Stimulated activated CD4-positive, alpha-beta T cell treated with anti-CD3 and anti-CD28 coated beads, Interleukin-15, amount 100 ng/mL, for 1 hour (primary cell): ENCODE measurements around the gene NSUN6.
"Not testable (repeated sequence)": the region's sequence is repeated elsewhere in the genome, so short reads cannot be mapped to it uniquely, and the experiment has no call there.

Experiments used
- DNase-seq, 2 donors: peaks; one replicate each; pipeline ENCODE4 v3.0.0-alpha.2; 2020; ENCODE audit warnings: low read depth in 1 of 2, low spot score in 1 of 2

The NSUN6 gene

DNA sequence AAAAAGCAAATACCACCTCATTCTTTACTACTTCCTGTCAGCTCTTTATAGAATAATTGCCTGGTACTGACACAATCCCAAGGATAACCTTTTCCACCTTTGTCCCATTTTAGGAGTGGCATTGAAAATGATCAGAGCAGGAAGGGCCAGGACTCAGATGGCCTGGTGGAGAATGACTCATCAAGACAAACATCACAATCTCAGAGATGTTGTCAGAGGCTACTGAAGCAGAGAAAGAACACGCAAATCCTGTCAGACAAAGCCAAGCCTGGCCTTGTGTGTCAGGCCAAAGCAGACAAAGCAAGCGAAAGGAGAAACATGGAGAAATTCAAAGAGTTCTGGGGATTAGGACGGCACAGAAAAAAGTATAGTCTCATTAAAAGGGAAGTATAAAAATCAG, 40.9 kb downstream of the NSUN6 start:
- DNase-seq: no peak

DNA sequence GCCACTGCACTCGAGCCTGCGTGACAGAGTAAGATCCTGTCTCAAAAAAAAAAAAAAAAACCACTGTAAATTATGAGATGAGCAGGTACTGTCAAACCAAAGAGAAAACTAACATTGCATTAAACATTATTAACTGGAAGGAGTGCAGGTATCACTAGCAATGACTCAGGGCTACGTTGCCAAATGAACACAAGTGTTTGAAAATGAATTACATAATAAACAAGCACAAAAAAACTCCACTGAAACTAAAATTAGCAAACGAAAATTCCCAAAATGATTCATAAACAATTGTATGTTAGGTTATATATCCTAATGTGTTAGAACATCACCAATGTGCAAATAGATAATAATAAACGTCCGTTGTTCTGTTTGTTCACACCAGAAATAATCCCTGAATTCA, 42.8 kb downstream of the NSUN6 start:
- DNase-seq: no peak

DNA sequence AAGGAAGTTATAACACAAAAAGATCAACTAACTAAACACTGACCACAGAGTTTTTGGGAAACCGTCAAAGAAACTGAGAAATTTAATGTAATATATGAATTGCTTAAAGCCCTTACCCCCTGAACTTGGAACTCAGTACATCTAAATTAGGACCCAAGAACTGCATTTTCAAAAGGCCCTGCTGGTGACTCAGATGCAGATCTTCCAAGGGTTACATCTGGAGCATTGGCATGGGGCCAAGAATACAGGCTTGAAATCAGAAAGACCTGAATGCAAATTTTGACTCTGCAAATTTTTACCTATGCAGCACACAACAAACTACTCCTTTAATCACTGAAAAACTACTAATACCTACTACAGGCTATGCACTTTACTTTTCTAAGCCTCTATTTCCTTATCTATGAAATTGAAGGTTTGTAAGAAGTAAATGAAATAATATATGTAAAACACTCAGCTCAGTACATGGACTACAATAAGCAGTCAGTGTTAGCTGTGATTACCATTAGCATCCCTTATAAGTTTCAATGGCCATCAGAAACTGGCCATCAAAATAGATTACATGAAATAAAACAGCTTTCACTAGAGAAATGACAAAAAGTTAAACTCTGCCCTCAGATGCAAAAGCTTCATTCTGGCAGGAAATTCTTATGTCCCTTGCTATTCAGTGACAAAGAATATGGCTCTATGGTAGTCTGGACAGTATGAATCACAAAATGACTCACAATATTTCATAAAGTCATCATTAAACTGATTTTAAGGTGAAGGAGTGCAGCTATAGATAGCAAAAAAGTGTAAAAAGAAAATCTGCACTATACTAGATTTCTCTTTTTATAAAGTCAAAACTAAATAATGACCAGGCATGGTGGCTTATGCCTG, 43.6 kb downstream of the NSUN6 start:
- DNase-seq: no peak

DNA sequence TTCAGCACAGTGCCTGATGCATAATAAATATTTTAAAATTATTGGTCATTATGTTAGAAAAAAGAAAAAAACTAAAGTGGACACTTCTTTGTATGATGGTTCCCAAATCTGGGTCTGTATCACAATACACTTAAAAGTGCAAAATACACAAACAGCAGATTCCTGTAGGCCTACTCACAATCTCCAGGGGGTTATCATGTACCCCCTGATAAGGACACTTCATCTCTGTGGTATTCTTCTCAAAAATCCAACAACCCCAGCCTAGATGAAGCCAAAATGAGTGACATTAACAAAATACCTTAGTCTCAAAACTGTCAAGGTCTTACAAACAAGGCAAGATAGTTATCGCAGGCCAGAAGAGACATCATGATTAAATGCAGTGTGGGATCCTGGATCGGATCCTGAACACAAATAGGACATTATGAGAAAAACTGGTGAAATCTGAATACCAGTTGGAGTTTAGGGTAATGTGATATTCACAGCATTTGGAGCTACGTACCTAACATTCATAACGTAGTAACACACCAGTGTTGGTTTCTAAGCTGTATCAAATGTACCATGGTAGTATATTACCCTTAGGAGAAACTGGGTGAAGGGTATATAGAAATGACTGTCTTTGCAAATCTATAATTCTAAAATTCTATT, 45.2 kb downstream of the NSUN6 start:
- no peak for DNase-seq

DNA sequence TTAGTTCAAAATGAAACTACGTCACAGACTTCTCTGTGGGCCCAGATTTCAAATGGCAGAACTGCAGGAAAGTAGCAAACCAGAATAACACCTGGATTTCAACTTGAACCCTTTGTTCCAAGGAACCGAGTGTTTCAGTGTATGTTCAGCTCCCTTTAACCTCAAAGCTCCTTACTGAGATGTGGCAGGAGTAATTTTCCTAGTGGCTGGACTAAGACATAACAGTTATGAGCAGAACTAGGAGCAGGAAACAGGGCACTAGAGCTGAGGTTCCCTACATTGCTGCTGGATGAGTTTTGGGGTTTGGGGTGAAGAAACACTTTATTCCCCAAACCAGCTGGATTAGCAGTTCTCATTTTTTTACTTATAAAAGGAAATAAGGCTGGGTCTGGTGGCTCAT, 50.1 kb downstream of the NSUN6 start:
- DNase-seq: no peak

DNA sequence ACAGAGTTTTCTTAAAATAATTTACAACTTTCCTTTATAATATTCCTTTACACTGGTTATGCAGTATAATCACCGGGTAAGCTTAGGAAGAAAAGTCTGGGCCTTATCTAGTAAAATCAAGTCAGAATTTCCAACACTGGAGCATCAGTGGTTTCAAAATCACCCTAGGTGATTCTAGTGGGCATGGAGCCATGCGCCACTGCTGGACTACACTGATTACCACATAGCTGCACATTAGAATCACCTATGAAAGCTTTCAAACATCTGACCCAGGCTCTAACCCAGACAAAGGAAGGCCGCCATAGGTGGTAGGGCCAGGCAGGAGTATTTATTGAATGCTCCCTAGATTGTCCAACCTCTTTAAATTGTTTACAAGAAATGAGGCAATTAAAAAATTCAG, 52.0 kb downstream of the NSUN6 start:
- DNase-seq: no peak

DNA sequence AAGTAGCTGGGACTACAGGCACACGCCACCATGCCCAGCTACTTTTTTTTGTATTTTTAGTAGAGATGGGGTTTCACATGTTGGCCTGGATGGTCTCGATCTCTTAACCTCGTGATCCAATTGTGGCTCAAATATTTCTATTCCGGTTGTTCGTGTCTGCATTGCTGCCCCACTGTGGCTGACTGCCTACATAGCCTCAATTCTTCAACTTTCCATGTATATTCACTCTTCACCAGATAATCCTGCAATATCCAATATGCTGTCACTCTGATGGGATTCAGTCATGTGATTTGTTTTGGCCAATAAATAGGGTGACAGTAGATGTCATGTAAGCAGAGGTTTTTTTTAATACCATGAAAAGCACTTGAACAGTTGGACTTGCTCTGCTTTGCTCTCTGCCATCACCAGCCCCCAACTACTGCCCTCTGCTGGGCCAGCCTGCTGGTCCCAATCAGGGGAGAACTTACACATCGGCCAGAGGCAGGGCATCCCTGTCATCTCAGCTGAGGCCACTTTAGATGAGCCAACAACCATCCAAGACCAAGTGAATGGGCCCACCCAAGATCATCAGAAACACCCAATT, 56.7 kb downstream of the NSUN6 start:
- DNase-seq: no peak

DNA sequence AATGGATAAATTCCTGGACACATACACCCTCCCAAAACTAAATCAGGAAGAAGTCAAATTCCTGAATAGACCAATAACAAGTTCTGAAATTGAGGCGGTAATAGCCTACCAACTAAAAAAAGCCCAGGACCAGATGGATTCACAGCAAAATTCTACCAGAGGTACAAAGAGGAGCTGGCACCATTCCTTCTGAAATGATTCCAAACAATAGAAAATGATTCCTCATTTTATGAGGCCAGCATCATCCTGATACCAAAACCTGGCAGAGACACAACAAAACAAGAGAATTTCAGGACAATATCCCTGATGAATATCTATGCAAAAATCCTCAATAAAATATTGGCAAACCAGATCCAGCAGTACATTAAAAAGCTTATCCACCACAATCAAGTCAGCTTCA, 60.2 kb downstream of the NSUN6 start:
- DNase-seq: not testable (repeated sequence)

DNA sequence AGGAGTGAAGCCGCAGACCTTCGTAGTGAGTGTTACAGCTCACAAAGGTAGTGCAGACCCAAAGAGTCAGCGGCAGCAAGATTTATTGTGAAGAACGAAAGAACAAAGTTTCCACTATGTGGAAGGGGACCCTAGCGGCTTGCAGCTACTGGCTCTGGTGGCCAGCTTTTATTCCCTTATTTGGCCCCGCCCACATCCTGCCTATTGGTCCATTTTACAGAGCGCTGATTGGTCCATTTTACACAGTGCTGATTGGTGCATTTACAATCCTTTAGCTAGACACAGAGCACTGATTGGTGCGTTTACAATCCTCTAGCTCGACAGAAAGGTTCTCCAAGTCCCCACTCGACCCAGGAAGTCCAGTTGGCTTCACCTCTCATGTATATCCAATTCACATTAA, 64.8 kb downstream of the NSUN6 start:
- not testable (repeated sequence) for DNase-seq

DNA sequence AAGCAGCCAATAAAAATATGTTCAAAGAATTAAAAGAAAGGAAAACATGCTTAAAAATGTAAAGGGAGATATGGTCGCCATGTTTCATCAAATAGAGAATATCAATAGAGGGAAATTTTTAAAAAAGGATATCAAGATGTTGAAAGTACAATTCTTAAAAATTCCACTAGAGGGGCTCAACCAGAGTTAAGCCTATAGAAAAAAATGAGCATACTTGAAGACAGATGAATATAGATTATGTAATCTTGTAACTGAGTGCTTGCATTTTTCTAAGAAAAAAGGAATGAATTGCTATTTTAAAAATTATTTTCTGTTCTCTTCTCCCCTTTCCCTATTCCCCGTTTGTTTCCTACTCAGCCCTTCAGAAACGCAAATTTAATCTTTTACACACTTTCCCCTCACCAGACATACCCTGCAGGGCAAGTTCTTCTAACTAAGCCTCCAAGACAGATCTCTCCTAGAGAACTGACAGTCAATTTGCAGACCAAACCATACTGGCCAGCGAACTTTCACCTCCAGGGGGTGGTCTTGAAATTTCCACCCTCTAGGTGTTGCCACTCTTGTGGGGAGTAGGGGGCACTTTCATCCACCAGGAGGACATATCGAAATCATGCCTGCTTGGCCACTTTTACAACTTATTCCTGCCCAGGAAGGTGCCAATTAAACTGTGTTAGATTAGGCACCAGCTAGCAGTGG, 67.7 kb downstream of the NSUN6 start:
- no peak for DNase-seq

DNA sequence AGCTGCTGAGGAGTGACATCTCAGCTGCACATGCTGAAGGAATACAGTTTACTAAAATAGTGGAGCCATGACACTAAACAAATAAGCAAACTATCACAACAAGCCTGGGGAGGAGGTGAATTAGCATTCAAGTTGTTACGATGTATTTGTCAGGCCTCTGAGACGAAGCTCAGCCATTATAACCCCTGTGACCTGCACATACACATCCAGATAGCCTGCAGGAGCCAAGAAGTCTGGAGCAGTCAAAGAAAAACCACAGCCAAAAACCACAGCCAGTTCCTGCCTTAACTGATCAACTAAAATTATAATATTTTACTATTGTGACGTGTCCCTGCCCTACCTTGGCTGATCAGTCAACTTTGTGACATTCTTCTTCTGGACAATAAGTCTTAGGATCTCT, 68.6 kb downstream of the NSUN6 start:
- no peak for DNase-seq

DNA sequence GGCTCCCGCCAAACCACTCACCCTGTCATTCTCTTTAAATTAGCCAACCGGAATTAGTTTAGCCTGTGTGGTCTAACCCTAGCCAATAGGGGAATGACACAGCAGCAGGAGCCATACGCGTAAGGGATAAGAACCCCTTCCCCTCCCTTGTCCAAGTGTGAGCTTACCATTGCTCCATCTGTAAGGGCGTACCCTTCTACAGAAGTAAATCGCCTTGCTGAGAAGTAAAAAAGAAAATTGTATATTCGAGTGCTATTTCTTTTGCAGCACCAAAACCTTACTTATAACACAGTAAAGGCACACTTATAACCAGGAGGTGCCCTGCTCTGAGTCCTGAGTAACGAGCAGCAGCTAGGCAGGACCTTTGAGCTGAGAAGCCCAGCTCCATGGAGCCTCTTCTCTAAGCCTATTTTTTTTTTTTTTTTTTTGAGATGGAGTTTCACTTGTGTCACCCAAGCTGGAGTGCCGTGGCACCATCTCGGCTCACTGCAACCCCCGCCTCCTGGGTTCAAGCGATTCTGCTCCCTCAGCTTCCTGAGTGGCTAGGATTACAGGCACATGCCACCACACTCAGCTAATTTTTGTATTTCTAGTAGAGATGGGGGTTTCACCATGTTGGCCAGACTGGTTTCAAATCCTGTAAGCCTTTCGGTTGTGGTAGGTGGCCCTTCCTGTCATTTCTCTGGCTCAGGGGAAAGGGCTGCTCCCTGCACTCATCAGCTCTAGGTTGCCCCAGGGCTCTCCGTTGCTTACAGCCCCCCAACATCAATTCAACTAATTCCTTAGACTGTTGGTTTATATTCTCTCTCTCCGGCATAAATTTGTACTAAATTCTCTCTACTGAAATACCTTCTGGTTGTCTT, 73.3 kb downstream of the NSUN6 start:
- DNase-seq: no peak

DNA sequence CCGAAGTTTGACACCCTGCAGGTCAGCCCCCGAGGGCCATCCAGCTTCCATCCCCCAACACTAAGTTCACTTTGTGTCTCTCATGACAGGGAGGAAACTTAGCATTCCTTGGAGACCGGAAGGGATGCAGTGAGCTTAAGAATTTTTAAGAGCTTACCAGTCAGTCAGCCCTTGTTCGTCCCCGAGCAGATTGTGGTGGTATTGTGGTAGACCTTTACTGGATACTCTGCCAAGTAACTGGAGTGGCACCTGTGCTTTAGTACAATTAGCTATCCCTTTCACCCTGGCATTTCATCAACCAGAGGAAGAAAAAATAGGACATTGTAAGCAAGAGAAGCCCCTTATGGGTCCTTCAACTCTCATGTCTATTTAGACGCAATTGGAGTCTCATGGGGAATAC, 74.8 kb downstream of the NSUN6 start:
- no peak for DNase-seq

DNA sequence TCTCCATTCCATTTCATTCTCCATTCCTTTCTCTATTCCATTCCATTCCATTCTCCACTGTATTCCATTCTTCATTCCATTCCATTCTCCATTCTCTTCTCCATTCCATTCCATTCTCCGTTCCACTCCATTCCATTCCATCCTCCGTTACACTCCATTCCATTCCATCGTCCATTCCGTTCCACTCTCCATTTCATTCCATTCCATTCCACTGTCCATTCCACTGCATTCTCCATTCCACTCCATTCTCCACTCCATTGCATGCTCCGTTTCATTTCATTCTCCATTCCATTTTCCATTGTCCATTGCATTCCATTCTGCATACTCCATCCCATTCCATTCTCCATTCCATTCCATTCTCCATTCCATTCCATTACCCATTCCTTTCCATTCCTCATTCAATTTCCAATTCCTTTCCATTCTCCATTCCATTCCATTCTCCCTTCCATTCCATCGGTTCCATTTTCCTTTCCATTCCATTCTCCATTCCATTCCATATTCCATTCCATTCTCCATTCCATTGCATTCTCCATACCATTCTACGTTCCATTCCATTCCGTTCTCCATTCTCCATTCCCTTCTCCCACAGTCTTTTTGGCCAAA, 78.3 kb downstream of the NSUN6 start:
- DNase-seq: no peak

DNA sequence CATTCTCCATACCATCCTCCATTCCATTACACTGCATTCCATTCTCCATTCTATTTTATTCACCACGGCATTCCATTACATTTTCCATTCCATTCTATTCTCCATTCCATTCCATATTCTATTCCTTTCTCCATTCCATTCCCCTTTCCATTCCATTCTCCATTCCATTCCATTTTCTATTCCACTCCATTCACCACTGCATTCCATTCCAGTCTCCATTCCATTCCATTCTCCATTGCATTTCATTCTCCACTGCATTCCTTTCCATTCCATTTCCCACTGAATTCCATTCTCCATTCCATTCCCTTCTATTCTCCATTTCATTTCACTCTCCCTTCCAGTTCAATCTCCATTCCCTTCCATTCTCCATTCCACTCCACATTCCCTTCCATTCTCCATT, 79.6 kb downstream of the NSUN6 start:
- DNase-seq: no peak

DNA sequence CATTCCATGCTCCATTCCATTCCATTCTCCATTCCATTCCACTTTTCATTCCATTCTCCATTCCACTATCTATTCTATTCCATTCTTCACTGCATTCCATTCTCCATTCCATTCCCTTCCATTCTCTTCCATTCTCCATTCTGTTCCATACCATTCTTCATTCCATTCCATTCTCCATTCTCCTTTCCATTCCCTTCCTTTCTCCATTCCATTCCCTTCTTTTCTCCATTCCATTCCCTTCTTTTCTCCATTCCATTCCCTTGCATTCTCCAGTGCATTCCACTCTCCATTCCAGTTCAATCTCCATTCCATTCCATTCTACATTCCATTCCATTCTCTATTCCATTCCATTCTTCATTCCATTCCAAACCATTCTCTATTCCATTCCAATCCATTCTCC, 80.3 kb downstream of the NSUN6 start:
- DNase-seq: no peak

DNA sequence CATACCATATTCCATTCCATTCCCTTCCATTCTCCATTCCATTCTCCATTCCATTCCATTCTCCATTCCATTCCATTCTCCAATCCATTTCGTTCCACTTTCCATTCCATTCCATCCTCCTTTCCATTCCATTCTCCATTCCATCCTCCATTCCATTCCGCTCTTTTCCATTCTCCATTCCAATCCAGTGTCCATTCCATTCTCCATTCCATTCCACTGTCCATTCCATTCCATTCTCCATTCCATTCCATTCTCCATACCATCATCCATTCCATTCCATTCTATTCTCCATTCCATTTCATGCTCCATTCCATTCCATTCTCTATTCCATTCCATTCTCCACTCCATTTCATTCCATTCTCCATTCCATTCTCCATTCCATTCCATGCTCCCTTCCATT, 81.0 kb downstream of the NSUN6 start:
- DNase-seq: not testable (repeated sequence)

DNA sequence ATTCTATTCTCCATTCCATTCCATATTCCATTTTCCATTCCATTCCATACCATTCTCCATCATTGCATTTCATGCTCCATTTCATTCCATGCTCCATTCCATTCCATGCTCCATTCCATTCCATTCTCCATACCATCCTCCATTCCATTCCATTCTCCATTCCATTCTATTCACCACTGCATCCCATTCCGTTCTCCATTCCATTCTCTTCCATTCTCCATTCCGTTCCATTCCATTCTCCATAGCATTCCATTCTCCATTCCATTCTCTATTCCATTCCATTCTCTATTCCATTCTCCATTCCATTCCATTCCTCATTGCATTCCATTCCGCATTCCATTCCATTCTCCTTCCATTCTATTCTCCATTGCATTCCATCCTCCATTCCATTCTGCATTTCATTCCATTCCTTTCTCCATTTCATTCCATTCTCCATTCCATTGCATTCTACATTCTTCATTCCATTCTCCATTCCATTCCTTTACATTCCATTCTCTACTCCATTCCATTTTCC, 84.0 kb downstream of the NSUN6 start:
- DNase-seq: no peak

DNA sequence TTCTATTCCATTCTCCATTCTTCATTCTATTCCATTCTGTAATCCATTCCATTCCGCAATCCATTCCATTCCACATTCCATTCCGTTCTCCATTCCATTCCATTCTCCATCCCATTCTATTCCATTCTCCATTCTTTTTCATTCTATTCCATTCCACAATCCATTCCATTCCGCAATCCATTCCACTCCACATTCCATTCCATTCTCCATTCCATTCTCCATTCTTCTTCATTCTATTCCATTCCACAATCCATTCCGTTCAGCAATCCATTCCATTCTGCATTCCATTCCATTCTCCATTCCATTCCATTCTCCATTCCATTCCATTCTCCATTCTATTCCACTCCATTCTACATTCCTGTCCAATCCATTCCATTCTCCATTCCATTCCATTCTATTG, 85.2 kb downstream of the NSUN6 start:
- no peak for DNase-seq

DNA sequence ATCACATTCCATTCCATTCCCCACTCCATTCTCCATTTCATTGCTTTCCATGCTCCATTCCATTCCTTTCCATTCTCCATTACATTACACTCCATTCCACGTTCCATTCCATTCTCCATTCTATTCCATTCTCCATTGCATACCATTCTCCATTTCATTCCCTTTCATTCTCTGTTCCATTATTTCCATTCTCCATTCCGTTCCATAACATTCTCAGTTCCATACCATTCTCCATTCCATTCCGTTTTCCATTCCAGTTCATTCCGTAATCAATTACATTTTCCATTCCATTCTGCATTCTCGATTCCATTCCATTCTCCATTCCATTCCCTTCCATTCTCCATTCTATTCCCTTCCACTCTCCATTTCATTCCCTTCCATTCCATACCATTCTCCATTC, 86.4 kb downstream of the NSUN6 start:
- no peak for DNase-seq
